K562 (cell line): ENCODE measurements around the gene CBL. TPM values are rescaled to one million over a fixed set of nuclear protein-coding genes. Genes with fewer than 3 reads are reported as not detected.

Source experiments
- ATAC-seq: fragments of 200-7000 bp; cut with Tn5 transposase; 3 replicates; pipeline ENCODE4 v1.9.1; 2020; ENCODE audit warnings: moderate library complexity
- BruUV-seq: library from RNA; stranded (reverse); fragments of 400-500 nt; replicated peaks from 2 replicates; lab custom pipeline; 2021; lab: Mats Ljungman, UMichigan
- CTCF ChIA-PET: fragments of 300-600 bp; formaldehyde crosslinking; extraction: SDS; loops from one replicate; lab custom pipeline; 2021; ENCODE audit warnings: low intra/inter-chr PET ratio; lab: Yijun Ruan, JAX
- POLR2A ChIA-PET: fragments of 300-600, 350-650 bp; sonication (Branson Sonifier 250); formaldehyde crosslinking; extraction: SDS; loops from one replicate; lab custom pipeline; 2021; ENCODE audit warnings: antibody characterized with exemption, inconsistent platforms; lab: Yijun Ruan, JAX
- DNase-seq, 4 experiments: peaks; one replicate each; pipeline versions ENCODE4 v3.0.0 to v3.0.0-alpha.2; 2011 to 2018; ENCODE audit warnings: low spot score in 3 of 4, mixed read lengths in 3 of 4; ENCODE audit errors: extremely low read depth in 1 of 4
- FAIRE-seq: peaks from 2 replicates; lab custom pipeline; 2011; peaks lifted over from hg19 to GRCh38; lab: Jason Lieb, UNC
- H2AFZ ChIP-seq: 2 replicates; pipeline ENCODE4 v1.6.0; 2011; ENCODE audit warnings: low read depth, low read length, control low read depth, inconsistent platforms
- H3K27ac ChIP-seq: fragments of 200-600 bp; 3 replicates; pipeline ENCODE4 v1.8.0; 2011; ENCODE audit warnings: low read depth, mild to moderate bottlenecking, control low read depth, inconsistent platforms, low read length, moderate library complexity, mixed read lengths; ENCODE audit errors: extremely low read depth
- H3K27me3 ChIP-seq, 2 experiments: fragments of 300-600 bp in 1 of 2; 2 replicates in 1 of 2; 3 replicates in 1 of 2; pipeline versions ENCODE4 v1.6.0 to v1.8.0; 2011; ENCODE audit warnings: inconsistent platforms in 2 of 2, low read length in 2 of 2, mild to moderate bottlenecking in 1 of 2, mixed read lengths in 1 of 2, moderate library complexity in 1 of 2; ENCODE audit not compliant: control insufficient read depth in 2 of 2, insufficient read depth in 2 of 2
- H3K36me3 ChIP-seq: fragments of 300-600 bp; 3 replicates; pipeline ENCODE4 v1.8.0; 2011; ENCODE audit warnings: mild to moderate bottlenecking, low read length, inconsistent platforms; ENCODE audit not compliant: control insufficient read depth, insufficient read depth
- H3K4me1 ChIP-seq, 2 experiments: fragments of 200-600 bp in 1 of 2; replicated peaks in 1 of 2; 2 replicates in 1 of 2; 3 replicates in 1 of 2; pipeline versions ENCODE4 v1.5.1 to v1.8.0; 2011; ENCODE audit warnings: inconsistent platforms in 2 of 2, low read length in 2 of 2, mild to moderate bottlenecking in 1 of 2, mixed read lengths in 1 of 2, moderate library complexity in 1 of 2; ENCODE audit not compliant: control insufficient read depth in 2 of 2, insufficient read depth in 2 of 2
- H3K4me2 ChIP-seq: 2 replicates; pipeline ENCODE4 v1.6.1; 2011; ENCODE audit warnings: low read length, control low read depth, inconsistent platforms, mixed read lengths; ENCODE audit not compliant: insufficient read depth
- H3K4me3 ChIP-seq: fragments of 200-600 bp; sonication (generic), shearing (Covaris generic); 2 replicates; pipeline ENCODE4 v1.5.1; 2016; ENCODE audit warnings: control low read depth, inconsistent platforms
- H3K79me2 ChIP-seq: fragments of 200-600 bp; 3 replicates; pipeline ENCODE4 v1.8.0; 2011; ENCODE audit warnings: low read length, inconsistent platforms; ENCODE audit not compliant: control insufficient read depth, insufficient read depth
- H3K9ac ChIP-seq, 2 experiments: 2 replicates each; pipeline versions ENCODE4 v1.6.0 to v1.6.1; 2011; ENCODE audit warnings: low read depth in 2 of 2, low read length in 2 of 2, control low read depth in 1 of 2, inconsistent platforms in 1 of 2, mild to moderate bottlenecking in 1 of 2, mixed read lengths in 1 of 2; ENCODE audit not compliant: insufficient read depth in 1 of 2
- H3K9me1 ChIP-seq: one replicate; pipeline ENCODE4 v1.6.0; 2011; ENCODE audit warnings: inconsistent platforms, mild to moderate bottlenecking, low read length, moderate library complexity; ENCODE audit not compliant: control insufficient read depth, insufficient read depth
- H3K9me3 ChIP-seq: replicated peaks from 2 replicates; pipeline ENCODE4 v1.5.1; 2011; ENCODE audit warnings: low read depth, low read length, inconsistent platforms; ENCODE audit not compliant: control insufficient read depth, insufficient read depth
- H4K20me1 ChIP-seq: replicated peaks from 2 replicates; pipeline ENCODE4 v1.6.1; 2011; ENCODE audit warnings: low read length, inconsistent platforms, mixed read lengths; ENCODE audit not compliant: control insufficient read depth, insufficient read depth
- C11orf30 ChIP-seq: fragments of 450-650 bp; IDR thresholded peaks from 2 replicates; pipeline ENCODE4 v1.6.1; 2016; ENCODE audit warnings: low read depth, mild to moderate bottlenecking
- CEBPB ChIP-seq: fragments of 450-650 bp; IDR thresholded peaks from 2 replicates; pipeline ENCODE4 v1.6.1; 2016; ENCODE audit warnings: missing genetic modification characterization, missing compliant biosample characterization
- CREBBP ChIP-seq: IDR thresholded peaks from one replicate; pipeline ENCODE4 v1.6.1; 2012; ENCODE audit warnings: low read depth, mild to moderate bottlenecking, control low read depth, inconsistent platforms, low read length
- FOXJ2 ChIP-seq: fragments of 200-800 bp; sonication (Bioruptor generic); IDR thresholded peaks from 2 replicates; pipeline ENCODE4 v1.6.1; 2016; ENCODE audit warnings: missing genetic modification characterization, missing compliant biosample characterization
- MAFG ChIP-seq: fragments of 450-650 bp; conservative IDR thresholded peaks from 2 replicates; pipeline ENCODE4 v1.6.1; 2016; ENCODE audit warnings: missing genetic modification characterization, missing compliant biosample characterization
- MAFK ChIP-seq: IDR thresholded peaks from 2 replicates; pipeline ENCODE4 v1.6.1; 2011; ENCODE audit warnings: low read length, improper control_type of control experiment
- NCOA1 ChIP-seq: fragments of 450-650 bp; IDR thresholded peaks from 2 replicates; pipeline ENCODE4 v1.6.1; 2016; ENCODE audit warnings: low read depth
- NFE2 ChIP-seq: IDR thresholded peaks from 2 replicates; pipeline ENCODE4 v1.6.1; 2014; ENCODE audit warnings: antibody characterized with exemption, low read depth
- NFE2L1 ChIP-seq: fragments of 450-650 bp; IDR thresholded peaks from 2 replicates; pipeline ENCODE4 v1.6.1; 2016; ENCODE audit warnings: missing genetic modification characterization, low read depth, mild to moderate bottlenecking, missing compliant biosample characterization, moderate library complexity, borderline replicate concordance
- ZNF316 ChIP-seq: fragments of 450-650 bp; IDR thresholded peaks from 2 replicates; pipeline ENCODE4 v1.6.1; 2016
- WGBS: fragments of 100-300 bp; shearing (Covaris generic); methylation state at CpG from one replicate; pipeline ENCODE4 v1.1.6; 2016; ENCODE audit warnings: low coverage, mixed read lengths; ENCODE audit not compliant: insufficient coverage; ENCODE audit errors: missing lambda C conversion rate; 5-methylcytosine and 5-hydroxymethylcytosine counted together
- in situ Hi-C: fragments of 300-500 bp; cut with MboI; formaldehyde crosslinking; loops from 4 replicates; pipeline ENCODE4 v1.15.0; 2018; ENCODE audit warnings: inconsistent platforms, mixed read lengths
- intact Hi-C: fragments of 100-400 bp; cut with micrococcal nuclease; formaldehyde crosslinking; loops from 2 replicates; pipeline ENCODE4 v1.14.2; 2022
- polyA plus RNA-seq, 8 experiments: library from polyadenylated mRNA; depleted of rRNA in 4 of 8; stranded (reverse) in 5 of 8; unstranded in 3 of 8; fragments of >200 nt; fragmentation: Nextera tagmentation in 2 of 8; fragmentation: Illumina TruSeq in 1 of 8; extraction: Ambion mirVana in 2 of 8; extraction: Trizol in 1 of 8; gene quantifications; 2 replicates each; pipeline versions ENCODE4 v1.2.1 to v1.2.3, GENCODE V29; 2011 to 2014; ENCODE audit warnings: inconsistent platforms in 1 of 8, missing spikeins in 1 of 8
- total RNA-seq, 7 experiments: library from RNA; depleted of rRNA in 6 of 7; stranded (reverse); fragments of >200 nt in 6 of 7; fragmentation: Illumina TruSeq in 2 of 7; extraction: Trizol in 2 of 7; gene quantifications; 2 replicates each; pipeline versions ENCODE4 v1.2.1 to v1.2.3, GENCODE V29; 2011 to 2021; ENCODE audit warnings: low replicate concordance in 1 of 7

CBL gene
- total and polyA plus RNA-seq, 9 of the 15 experiments (the other 6 are each of a cell fraction or from before 2014, with no cell fraction given), result 3.2 to 24.9 (median 9.9) TPM

DNA sequence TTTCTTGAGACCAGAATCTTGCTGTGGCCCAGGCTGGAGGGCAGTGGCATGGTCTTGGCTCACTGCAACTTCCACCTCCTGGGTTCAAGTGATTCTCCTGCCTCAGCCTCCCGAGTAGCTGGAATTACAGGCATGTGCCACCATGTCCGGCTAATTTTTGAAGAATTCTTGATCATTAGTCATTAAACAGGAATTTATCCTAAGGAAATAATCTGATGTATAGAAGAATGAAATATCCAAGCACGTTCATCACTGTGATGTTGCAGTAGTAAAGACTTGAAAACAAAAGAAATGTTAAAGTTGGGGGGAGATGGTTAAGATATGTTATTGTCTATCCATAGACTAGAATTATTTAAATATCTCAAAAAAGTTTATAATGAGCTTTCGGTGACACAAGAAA is 23.6 kb downstream of the CBL start:
- Histone ChIP-seq H3K4me1 (no peaks in the 10 kb centered on the region; a peak in 1 of 5 replicates), H3K9me1 (no peaks in the 10 kb centered on the region), H4K20me1 (no peaks in the 10 kb centered on the region), H3K9me3 (no peaks in the 10 kb centered on the region), H3K36me3 (peaks cover 15% of the 10 kb centered on the region; the same call in 1 of the 3 replicates), H2AFZ (no peak overlapping the region), H3K27me3 (no peaks in the 10 kb centered on the region), H3K4me3 (no peak overlapping the region), H3K79me2 (peaks cover 20% of the 10 kb centered on the region), H3K4me2 (no peak overlapping the region), H3K27ac (no peak overlapping the region), H3K9ac (no peak overlapping the region)
- in situ Hi-C loops, result no loop called here
- no peak for FAIRE-seq
- TF ChIP-seq NCOA1, result no peak
- no peak for TF ChIP-seq FOXJ2 (tag)
- no peak for TF ChIP-seq CREBBP
- intact Hi-C loops, result no loop called here
- BruUV-seq, result no TSS peak
- no peak for ATAC-seq
- 82% methylated on average over 4 of the region's 4 CpGs for WGBS
- ChIA-PET CTCF (no interaction called here), POLR2A (interaction anchor here (0.6 to 1.1 kb wide), 6 partner anchors 11 to 337 kb away, joined by 3 to 4 read pairs (median 3); no protein-coding TSS in a partner anchor)
- no peak for DNase-seq

DNA sequence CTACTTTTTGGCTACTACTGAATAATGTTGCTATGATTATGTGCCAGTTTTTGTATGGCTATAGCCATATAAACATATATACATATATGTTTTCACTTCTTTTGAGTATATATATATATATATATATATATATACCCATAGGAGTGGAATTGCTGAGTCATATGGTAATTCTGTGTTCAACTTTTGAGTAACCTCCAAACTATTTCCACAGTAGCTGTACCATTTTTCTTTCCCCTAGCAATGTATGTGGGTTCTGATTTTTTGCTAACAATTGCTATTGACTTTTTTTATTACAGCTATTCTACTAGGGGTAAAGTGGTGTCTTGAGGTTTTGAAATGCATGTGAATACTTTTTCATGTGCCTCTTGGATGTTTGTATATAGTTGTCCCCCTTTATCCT is 30.4 kb downstream of the CBL start:
- in situ Hi-C loops (no loop called here), intact Hi-C loops (no loop called here)
- Histone ChIP-seq H3K4me2 (no peak overlapping the region), H3K27ac (no peak overlapping the region), H3K4me3 (no peak overlapping the region), H3K9ac (no peak overlapping the region), H3K4me1 (no peaks in the 10 kb centered on the region), H4K20me1 (no peaks in the 10 kb centered on the region), H3K79me2 (peaks cover 4% of the 10 kb centered on the region; the same call in 1 of the 3 replicates), H3K27me3 (no peaks in the 10 kb centered on the region), H3K9me3 (no peaks in the 10 kb centered on the region), H3K36me3 (peaks cover 24% of the 10 kb centered on the region; the same call in 1 of the 3 replicates), H3K9me1 (no peaks in the 10 kb centered on the region), H2AFZ (no peak overlapping the region)
- ChIA-PET CTCF (interaction anchor here (0.6 kb wide), 1 partner anchor 39 kb away, joined by 3 read pairs; no protein-coding TSS in a partner anchor), POLR2A (no interaction called here)
- TF ChIP-seq C11orf30 (peak; percentile 79), NFE2 (peak; percentile 50), MAFG (tag) (peak; percentile 69), NCOA1 (no peak), CEBPB (tag) (no peak), NFE2L1 (tag) (peak; percentile 48; the same call in 1 of the 2 replicates), ZNF316 (peak; percentile 80), MAFK (peak; percentile 38; the same call in 1 of the 2 replicates)
- ATAC-seq, result no peak
- no peak for FAIRE-seq
- BruUV-seq, result no TSS peak
- DNase-seq, result no peak
